ENCODE data around the gene FAM131C.
"Not testable (repeated sequence)": the region's sequence is repeated elsewhere in the genome, so short reads cannot be mapped to it uniquely, and the experiment has no call there.

Gene FAM131C

GRCh38 chr1:16031551-16031950 lies 41.9 kb downstream of the FAM131C start:
- no peak for DNase-seq

- no peak for DNase-seq
These were observed 44.2 kb downstream of the FAM131C start for GRCh38 chr1:16029288-16029687.

- not testable (repeated sequence) for DNase-seq
These were observed 44.5 kb downstream of the FAM131C start for GRCh38 chr1:16029003-16029268.

- DNase-seq: no peak
These were observed 45.0 kb downstream of the FAM131C start for GRCh38 chr1:16028237-16029002.

GRCh38 chr1:16026723-16027484 lies 46.5 kb downstream of the FAM131C start:
- peak; percentile 57 for DNase-seq

- DNase-seq: not testable (repeated sequence)
These were observed 47.1 kb downstream of the FAM131C start for GRCh38 chr1:16026302-16026701.

- no peak for DNase-seq
These were observed 50.3 kb downstream of the FAM131C start for GRCh38 chr1:16023050-16023653.

GRCh38 chr1:16022393-16022792 lies 51.1 kb downstream of the FAM131C start:
- DNase-seq: no peak

- DNase-seq: no peak
These were observed 51.8 kb downstream of the FAM131C start, which contains the start of gene CLCNKA for GRCh38 chr1:16021681-16022080. Gene CLCNKA, plus strand, starts transcription at chr1:16022036. Its CDS starts 584 bp downstream, at chr1:16022620.

GRCh38 chr1:16020878-16021277 lies 52.6 kb downstream of the FAM131C start:
- DNase-seq: not testable (repeated sequence)

GRCh38 chr1:16020325-16020724 lies 53.1 kb downstream of the FAM131C start:
- no peak for DNase-seq

- DNase-seq: no peak
These were observed 53.7 kb downstream of the FAM131C start for GRCh38 chr1:16019644-16020277.

GRCh38 chr1:16018749-16019643 lies 54.5 kb downstream of the FAM131C start:
- no peak for DNase-seq

GRCh38 chr1:16018308-16018707 lies 55.1 kb downstream of the FAM131C start:
- no peak for DNase-seq

- DNase-seq: no peak
These were observed 55.8 kb downstream of the FAM131C start, which contains the start of gene HSPB7 for GRCh38 chr1:16017461-16018303. Gene HSPB7, minus strand, starts transcription at chr1:16018043. Its CDS starts 80 bp downstream, at chr1:16017963.

- no peak for DNase-seq
These were observed 56.4 kb downstream of the FAM131C start for GRCh38 chr1:16017076-16017460.

GRCh38 chr1:16015960-16016901 lies 57.2 kb downstream of the FAM131C start:
- DNase-seq: no peak

GRCh38 chr1:16015491-16015890 lies 58.0 kb downstream of the FAM131C start:
- DNase-seq: no peak

GRCh38 chr1:16014509-16015482 lies 58.7 kb downstream of the FAM131C start:
- DNase-seq: no peak

Measured in activated naive CD4-positive, alpha-beta T cell treated with anti-CD3 and anti-CD28 coated beads, Interleukin-2, amount 50 U/mL, for 16 hours (primary cell).